Body of pancreas (tissue), 4 donors: Measurements from ENCODE around the gene CCDC68. TPM values are rescaled to one million over a fixed set of nuclear protein-coding genes. Genes with fewer than 3 reads are reported as not detected.

Source experiments
- ATAC-seq: fragments of 150-250 bp; one replicate; pipeline ENCODE4 v1.9.1; 2016
- DNase-seq, 4 donors: peaks; one replicate each; pipeline ENCODE4 v3.0.0-alpha.2; 2019
- H3K27ac ChIP-seq, 4 donors: fragments of 200-600 bp; sonication (generic); 1 replicate in 3 of 4; 2 replicates in 1 of 4; pipeline versions ENCODE4 v1.5.1 to v1.6.1; 2016 to 2019; ENCODE audit warnings: mild to moderate bottlenecking in 1 of 4, mixed read lengths in 1 of 4, moderate library complexity in 1 of 4
- H3K27me3 ChIP-seq, 2 donors: fragments of 200-600 bp; sonication (generic); one replicate each; pipeline ENCODE4 v1.6.0; 2016; ENCODE audit warnings: mild to moderate bottlenecking in 1 of 2
- H3K36me3 ChIP-seq, 2 donors: fragments of 200-600 bp; sonication (generic); replicated peaks in 1 of 2; 2 replicates each; pipeline ENCODE4 v1.5.1; 2016; ENCODE audit warnings: low read depth in 2 of 2; ENCODE audit not compliant: insufficient read depth in 1 of 2
- H3K4me1 ChIP-seq: fragments of 200-600 bp; sonication (generic); one replicate; pipeline ENCODE4 v1.6.0; 2016
- H3K4me3 ChIP-seq, 2 donors: fragments of 200-600 bp; sonication (generic); 1 replicate in 1 of 2; 2 replicates in 1 of 2; pipeline ENCODE4 v1.5.1; 2016 to 2019
- H3K9me3 ChIP-seq, 3 donors: fragments of 200-600 bp; sonication (generic); 1 replicate in 2 of 3; 2 replicates in 1 of 3; pipeline ENCODE4 v1.5.1; 2016
- POLR2A ChIP-seq, 3 donors: fragments of 450-650 bp; IDR thresholded peaks; one replicate each; pipeline ENCODE4 v1.6.1; 2016; ENCODE audit warnings: antibody characterized with exemption in 3 of 3, mild to moderate bottlenecking in 2 of 3
- WGBS, 2 donors: methylation state at CpG; one replicate each; pipeline ENCODE4 v1.1.5; 2017; 5-methylcytosine and 5-hydroxymethylcytosine counted together
- intact Hi-C: fragments of 100-400 bp; cut with DNase I; formaldehyde crosslinking; loops from one replicate; pipeline ENCODE4 v1.15.1; 2023
- total RNA-seq, 2 donors: library from RNA; depleted of rRNA; stranded (reverse); fragments of >200 nt; gene quantifications; one replicate each; pipeline ENCODE4 v1.1.0, GENCODE V29; 2016
- TF ChIP-seq, protein P1 (sequence below), 7 experiments: fragments of 450-650 bp in 4 of 7; fragments of 200-600 bp in 3 of 7; sonication (generic) in 3 of 7; IDR thresholded peaks; one replicate each; pipeline ENCODE4 v1.5.1; 2016 to 2019; ENCODE audit warnings: antibody characterized with exemption in 7 of 7

The CCDC68 gene
- total RNA-seq, 2 donors from 2014 or later, result 5.3 to 13.0 TPM

DNA sequence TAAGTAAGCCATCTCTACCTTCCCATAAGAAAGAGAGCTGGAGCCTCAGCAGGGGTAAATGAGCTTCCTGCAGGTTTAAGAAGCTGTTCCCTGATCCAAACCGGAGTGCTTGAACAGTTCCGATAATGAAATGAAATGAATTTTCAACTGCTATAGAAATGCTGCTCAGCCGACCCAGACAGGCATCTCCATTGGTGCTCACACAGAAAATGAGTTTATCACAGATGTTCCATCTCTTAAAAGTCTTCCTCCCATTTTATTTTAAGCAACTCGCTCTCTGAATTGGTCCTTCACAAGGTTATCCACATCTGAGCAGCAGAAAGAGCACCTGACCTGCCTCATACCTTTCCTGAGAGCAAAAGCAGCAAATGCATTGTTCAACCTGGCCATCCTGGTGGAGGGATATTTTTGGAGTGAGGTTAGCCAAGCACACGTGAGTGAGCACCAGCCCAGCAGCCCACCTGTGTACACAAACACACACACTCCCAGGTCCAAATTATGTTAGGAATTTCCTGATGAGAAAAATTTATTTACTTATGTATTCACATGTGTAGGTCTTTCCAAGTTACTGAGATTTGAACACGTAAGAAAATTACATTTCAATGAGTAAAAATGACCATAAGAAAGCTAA is 42.2 kb upstream of the CCDC68 start:
- TF ChIP-seq POLR2A (IDR thresholded peaks at IDR 0.05), result no peak
- H3K36me3 ChIP-seq, result no peaks in the 10 kb centered on the region
- DNase-seq (no peak), ATAC-seq (no peak)
- no peak overlapping the region for H3K4me3 ChIP-seq
- no peaks in the 10 kb centered on the region for H3K4me1 ChIP-seq
- no peak overlapping the region for H3K27ac ChIP-seq
- intact Hi-C loops, result no loop called here
- no peaks in the 10 kb centered on the region for H3K27me3 ChIP-seq
- WGBS, 2 donors, result 19 to 25% methylated on average over 6 of the region's 6 CpGs
- H3K9me3 ChIP-seq, result no peaks in the 10 kb centered on the region

DNA sequence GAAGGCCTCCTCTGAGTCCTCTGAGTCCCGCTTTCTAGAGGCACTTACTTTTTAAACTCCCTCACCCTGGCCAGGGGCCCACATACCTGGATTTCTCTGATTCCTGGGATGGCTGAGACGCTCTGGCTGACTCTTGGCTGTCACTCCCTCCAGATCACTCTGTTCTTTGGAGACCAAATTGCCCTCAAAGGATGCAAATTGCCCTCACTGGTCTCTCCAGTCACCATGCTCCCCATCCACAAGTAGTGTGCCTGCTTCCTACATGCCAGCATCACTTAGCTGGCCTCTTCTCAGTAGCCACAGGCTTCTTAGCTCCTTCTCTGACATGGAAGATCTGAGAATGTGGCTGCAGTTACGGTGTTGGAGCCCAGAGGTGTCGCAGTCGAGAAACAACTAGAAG is 41.3 kb upstream of the CCDC68 start:
- no peak for ATAC-seq
- Histone ChIP-seq H3K36me3 (no peaks in the 10 kb centered on the region), H3K9me3 (no peaks in the 10 kb centered on the region), H3K4me3 (no peak overlapping the region), H3K27ac (no peak overlapping the region), H3K4me1 (no peaks in the 10 kb centered on the region), H3K27me3 (no peaks in the 10 kb centered on the region)
- intact Hi-C loops, result no loop called here
- no peak for TF ChIP-seq POLR2A (IDR thresholded peaks at IDR 0.05)
- 68 to 80% methylated on average over 5 of the region's 5 CpGs for WGBS, 2 donors
- DNase-seq, result no peak

DNA sequence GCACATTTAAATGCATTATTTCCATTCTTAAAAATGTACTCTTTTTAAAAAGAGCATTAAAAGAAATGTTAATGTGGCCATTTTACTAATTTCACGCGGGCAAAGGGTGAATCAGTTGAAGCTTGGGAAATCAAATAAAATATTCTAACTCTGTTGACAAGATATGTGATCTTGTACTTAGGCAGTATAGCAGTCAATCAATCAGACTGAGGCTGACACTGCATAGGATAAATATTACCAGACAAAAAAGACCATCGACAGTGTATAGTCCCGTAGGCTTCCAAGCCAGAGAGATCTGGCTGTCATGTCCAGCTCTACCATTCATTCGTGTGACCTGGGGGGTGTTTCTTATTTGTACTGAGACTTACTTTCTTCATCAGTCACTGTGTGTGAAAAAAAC is 39.8 kb upstream of the CCDC68 start:
- 84 to 85% methylated on average over 5 of the region's 5 CpGs for WGBS, 2 donors

DNA sequence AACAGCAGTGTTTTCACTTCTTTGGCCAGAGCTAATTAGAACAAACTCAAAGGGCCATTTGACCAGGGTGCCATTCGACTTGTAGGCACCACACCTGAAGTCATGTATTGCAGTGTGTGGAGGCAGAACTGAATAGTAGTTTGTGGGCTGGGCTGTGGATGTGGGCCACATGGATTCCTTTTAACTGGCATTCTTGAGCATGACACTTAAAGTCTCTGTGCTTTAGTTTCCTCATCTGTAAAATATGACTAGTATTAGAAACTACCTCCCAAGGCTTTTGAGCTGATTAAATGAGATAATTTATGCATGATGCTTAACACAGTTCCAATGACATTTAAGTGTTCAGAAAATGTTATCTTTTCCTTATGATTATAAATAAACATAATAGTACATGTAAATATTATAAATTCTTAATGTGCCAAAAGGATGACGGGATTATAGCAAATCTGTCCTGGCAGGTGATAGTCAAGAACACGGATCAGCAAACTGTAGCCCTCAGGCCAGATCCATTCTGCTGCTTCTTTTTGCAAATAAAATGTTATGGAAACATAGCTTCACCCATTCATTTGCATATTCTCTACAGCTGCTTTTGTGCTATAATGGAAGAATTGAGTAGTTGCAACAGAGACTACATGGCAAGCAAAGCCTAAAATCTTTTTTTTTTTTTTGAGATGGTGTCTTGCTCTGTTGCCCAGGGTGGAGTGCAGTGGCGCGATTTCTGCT is 36.3 kb upstream of the CCDC68 start:
- intact Hi-C loops, result no loop called here
- H3K4me3 ChIP-seq, result no peak overlapping the region
- no peaks in the 10 kb centered on the region for H3K9me3 ChIP-seq
- no peak for ATAC-seq
- WGBS, 2 donors, result 90 to 95% methylated on average over 5 of the region's 5 CpGs
- DNase-seq, result no peak
- no peaks in the 10 kb centered on the region for H3K4me1 ChIP-seq
- no peak overlapping the region for H3K27ac ChIP-seq
- TF ChIP-seq POLR2A (IDR thresholded peaks at IDR 0.05), result no peak
- TF ChIP-seq, protein P1, sequence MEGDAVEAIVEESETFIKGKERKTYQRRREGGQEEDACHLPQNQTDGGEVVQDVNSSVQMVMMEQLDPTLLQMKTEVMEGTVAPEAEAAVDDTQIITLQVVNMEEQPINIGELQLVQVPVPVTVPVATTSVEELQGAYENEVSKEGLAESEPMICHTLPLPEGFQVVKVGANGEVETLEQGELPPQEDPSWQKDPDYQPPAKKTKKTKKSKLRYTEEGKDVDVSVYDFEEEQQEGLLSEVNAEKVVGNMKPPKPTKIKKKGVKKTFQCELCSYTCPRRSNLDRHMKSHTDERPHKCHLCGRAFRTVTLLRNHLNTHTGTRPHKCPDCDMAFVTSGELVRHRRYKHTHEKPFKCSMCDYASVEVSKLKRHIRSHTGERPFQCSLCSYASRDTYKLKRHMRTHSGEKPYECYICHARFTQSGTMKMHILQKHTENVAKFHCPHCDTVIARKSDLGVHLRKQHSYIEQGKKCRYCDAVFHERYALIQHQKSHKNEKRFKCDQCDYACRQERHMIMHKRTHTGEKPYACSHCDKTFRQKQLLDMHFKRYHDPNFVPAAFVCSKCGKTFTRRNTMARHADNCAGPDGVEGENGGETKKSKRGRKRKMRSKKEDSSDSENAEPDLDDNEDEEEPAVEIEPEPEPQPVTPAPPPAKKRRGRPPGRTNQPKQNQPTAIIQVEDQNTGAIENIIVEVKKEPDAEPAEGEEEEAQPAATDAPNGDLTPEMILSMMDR (IDR thresholded peaks at IDR 0.05), result no peak
- no peaks in the 10 kb centered on the region for H3K27me3 ChIP-seq
- H3K36me3 ChIP-seq, result no peaks in the 10 kb centered on the region

More for the DNA sequence above, 39.8 kb upstream of the CCDC68 start:
- no peaks in the 10 kb centered on the region for H3K36me3 ChIP-seq
- TF ChIP-seq, protein P1 (IDR thresholded peaks at IDR 0.05), result no peak
- TF ChIP-seq POLR2A (IDR thresholded peaks at IDR 0.05), result no peak
- H3K27ac ChIP-seq, result no peak overlapping the region
- intact Hi-C loops, result no loop called here
- DNase-seq, result no peak
- H3K27me3 ChIP-seq, result no peaks in the 10 kb centered on the region
- no peak for ATAC-seq
- H3K9me3 ChIP-seq, result no peaks in the 10 kb centered on the region
- H3K4me1 ChIP-seq, result no peaks in the 10 kb centered on the region
- H3K4me3 ChIP-seq, result no peak overlapping the region

DNA sequence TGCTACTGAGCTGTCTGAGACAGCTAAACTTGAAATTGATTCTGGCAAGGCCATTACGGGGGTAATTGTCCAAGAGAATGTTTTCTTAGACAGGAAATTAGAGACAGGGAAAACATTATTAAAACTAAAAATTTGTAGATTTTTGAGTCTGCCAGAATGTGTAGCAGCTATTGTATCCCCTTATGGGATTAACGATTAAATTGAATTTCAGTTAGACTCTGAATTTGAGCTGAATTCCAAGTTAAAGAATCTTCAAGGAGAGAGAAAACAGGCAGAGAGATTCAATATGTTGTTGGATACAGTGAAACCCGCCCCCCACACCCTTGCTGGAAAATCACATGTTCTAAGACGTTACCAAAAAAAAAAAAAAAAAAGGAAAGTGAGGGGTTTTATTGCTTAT is 32.7 kb upstream of the CCDC68 start:
- Histone ChIP-seq H3K36me3 (no peaks in the 10 kb centered on the region), H3K27me3 (no peaks in the 10 kb centered on the region), H3K27ac (no peak overlapping the region), H3K4me3 (no peak overlapping the region), H3K9me3 (no peaks in the 10 kb centered on the region), H3K4me1 (no peaks in the 10 kb centered on the region)
- intact Hi-C loops, result no loop called here
- TF ChIP-seq, protein P1 (IDR thresholded peaks at IDR 0.05), result no peak
- TF ChIP-seq POLR2A (IDR thresholded peaks at IDR 0.05), result no peak
- no peak for ATAC-seq
- WGBS, 2 donors, result 57 to 64% methylated on average over 4 of the region's 4 CpGs
- no peak for DNase-seq
